Ammon's horn (tissue), 1 donor: ENCODE data around the gene TMTC2.
"Not testable (repeated sequence)": the region's sequence is repeated elsewhere in the genome, so short reads cannot be mapped to it uniquely, and the experiment has no call there.

Experiments
- DNase-seq: peaks from one replicate; pipeline ENCODE4 v3.0.0-alpha.2; 2016; ENCODE audit warnings: low spot score

The TMTC2 gene

DNA sequence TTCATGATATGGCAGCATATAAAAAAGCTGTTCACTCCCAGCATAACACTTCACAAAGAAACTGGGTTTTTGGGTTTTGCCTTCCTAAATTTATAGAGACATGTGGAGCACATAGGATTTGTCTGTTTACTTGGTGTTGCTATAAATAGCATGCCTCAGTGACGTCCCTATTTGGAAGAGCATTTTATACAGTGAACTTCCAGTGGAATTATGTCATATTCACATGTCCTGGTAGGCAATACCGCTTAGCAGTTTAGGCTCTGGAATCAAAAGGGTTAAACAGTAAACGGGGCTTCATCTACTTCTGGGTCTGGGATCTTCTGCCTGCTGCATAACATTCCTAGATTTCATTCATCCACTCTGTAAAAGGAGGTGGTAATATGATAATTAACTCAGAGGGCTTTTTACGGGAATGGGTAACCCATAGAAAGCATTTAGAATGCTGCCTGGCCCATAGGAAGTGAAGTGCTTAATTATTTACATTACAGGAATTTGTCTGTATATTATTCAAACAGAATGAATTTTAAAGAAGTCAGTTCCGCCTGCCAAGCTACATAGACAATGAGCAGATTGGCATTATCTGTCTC is 396.1 kb downstream of the TMTC2 start:
- DNase-seq = no peak

DNA sequence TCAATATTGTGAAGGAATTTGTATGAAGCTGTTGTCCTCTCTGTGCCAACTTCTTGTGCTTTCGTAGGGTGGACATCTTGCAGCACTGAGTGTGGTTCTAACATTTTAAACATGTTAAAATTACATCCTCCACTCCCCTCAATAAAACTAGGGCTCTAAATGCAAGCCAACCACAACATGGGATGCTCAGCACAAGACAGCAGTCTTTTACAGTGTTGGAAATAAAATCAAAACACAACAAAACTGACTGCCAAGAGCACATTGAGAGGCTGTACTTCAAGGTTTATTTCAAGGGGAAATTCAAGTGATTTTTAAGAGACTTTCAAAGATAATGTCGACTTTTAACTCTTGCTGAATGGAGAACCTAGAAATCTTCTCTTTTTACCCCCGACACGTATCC is 396.9 kb downstream of the TMTC2 start:
- no peak for DNase-seq

GRCh38 chr12:83084516-83085234 is 398.0 kb downstream of the TMTC2 start:
- DNase-seq = no peak

GRCh38 chr12:83086023-83086422 is 399.3 kb downstream of the TMTC2 start:
- DNase-seq = no peak

GRCh38 chr12:83089575-83089974 is 402.9 kb downstream of the TMTC2 start:
- no peak for DNase-seq

GRCh38 chr12:83092129-83092528 is 405.4 kb downstream of the TMTC2 start:
- DNase-seq = peak; percentile 23

DNA sequence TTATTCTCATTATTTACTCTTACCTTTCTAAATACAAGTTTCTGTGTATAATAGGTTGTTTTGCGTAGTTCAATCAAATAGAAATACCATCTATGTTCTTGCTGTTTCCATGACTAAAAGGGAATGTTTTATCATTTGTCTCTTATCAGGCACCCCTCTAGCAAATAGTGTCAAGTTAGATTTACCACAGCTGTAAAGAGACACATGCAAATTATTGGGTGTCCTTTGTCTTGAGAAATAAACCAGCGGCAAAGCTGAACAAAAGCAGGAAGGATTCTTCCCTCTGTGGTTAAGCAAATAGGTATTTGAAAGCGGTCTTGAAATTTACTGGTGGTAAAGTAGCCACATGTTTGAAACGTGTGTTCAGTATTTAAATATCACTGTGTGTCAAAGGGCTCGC is 405.9 kb downstream of the TMTC2 start:
- DNase-seq = no peak

GRCh38 chr12:83093426-83093825 is 406.7 kb downstream of the TMTC2 start:
- DNase-seq = no peak

DNA sequence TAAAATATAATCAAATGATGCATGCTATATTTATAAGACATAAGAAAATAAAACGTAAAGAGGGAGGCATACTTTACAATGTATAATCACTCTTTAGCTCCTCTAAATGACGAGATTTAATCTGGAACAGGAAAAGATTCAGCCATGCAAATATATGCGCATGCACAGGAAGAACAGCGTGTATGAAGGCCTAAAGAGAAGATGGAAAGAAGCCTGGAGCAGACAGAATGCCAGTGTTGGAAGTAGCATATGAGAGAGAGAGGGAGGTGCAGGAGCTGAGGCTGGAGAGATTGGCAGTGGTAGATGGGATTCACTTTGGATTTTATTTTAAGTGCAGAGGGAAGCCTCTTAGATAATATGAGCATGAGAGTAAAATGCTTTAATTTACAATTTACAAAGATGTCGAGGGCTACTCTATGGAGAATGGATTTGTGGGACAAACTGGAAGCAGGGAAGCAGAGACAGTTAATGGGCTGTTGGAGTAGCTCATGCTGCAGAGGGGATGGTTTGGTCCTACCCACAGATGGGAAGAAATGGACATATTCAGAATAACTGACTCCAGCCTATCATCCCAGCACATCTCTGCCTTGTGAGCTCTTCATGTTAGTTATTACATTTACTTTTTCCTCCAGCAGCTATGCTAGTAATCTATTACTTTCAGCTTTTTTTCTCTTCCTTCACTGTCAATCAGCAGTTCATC is 411.1 kb downstream of the TMTC2 start:
- peak; percentile 34 for DNase-seq

GRCh38 chr12:83099436-83099835 is 412.7 kb downstream of the TMTC2 start:
- DNase-seq = no peak

DNA sequence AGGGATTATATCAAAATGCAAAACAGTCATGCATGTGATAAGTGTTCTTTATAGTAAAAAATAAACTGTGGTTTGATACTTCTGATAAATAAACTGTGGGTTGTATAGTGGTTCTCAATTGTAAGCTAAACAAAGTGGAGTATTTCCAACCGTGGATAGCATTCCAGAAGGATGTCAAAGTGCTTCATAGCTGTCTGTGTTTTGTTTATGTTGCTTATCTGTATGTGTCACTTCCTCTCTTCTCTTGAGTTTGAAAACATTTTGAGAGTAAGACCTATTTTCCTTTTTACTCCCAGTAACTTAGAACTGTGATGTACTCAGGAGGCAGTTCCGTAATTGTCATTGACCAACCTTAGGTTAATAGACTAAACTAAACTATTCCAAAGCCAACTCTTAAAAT is 415.8 kb downstream of the TMTC2 start:
- no peak for DNase-seq

- no peak for DNase-seq
Measured at GRCh38 chr12:83106873-83107272, 420.2 kb downstream of the TMTC2 start.

DNA sequence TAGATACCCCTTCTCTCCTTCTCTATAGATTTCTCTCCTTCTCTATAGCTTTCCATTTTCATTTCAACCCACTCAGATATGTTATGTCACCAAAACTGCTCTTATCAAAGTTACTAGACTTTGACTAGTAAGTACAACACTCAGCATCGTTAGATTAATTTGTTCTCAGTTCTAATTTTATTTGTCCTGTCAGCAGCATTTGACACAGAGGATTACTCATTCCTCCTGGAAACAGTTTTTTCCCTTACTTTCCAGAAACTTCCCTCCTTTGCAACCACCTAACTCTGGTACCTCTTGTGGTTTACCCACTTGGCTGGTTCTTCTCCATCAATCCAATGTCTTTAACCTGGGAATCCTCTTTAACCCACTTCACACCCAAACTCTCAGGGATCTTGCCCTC is 423.7 kb downstream of the TMTC2 start:
- DNase-seq = no peak

DNA sequence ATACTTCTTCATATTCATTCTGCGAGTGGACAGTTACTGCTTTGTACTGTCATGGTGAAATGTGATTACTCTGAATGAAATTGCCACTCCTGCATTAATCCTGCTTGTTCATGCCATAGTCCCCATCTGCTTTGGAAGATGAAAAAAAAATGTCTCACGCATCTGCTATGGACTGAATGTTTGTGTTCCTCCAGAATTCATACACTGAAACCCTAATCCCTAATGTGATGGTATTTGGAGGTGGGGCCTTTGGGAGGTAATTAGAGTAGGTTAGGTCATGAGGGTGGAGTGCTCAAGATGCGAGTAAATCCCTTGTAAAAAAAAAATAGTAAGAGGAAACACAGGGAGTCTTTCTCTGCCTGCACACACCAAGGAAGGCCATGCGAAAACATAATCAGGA is 427.2 kb downstream of the TMTC2 start:
- no peak for DNase-seq

GRCh38 chr12:83114966-83115365 is 428.3 kb downstream of the TMTC2 start:
- no peak for DNase-seq

- not testable (repeated sequence) for DNase-seq
Measured at GRCh38 chr12:83117926-83118325, 431.2 kb downstream of the TMTC2 start.

GRCh38 chr12:83121897-83122622 is 435.4 kb downstream of the TMTC2 start:
- peak; percentile 19 for DNase-seq

DNA sequence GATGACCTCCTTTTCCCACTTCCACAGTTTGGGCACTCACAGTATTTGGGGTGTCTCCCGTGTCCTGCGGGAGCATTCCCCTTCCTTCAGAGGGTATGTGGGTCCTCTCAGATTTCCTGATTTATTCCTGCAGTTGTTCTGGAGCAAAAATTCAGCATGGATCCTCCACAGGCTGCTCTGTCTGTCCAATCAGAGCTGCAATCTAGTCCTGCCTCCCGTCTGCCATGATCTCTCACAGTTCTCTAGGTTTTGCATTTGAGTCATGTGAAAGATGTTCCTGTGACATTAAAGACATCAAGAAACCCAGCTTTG is 435.9 kb downstream of the TMTC2 start:
- no peak for DNase-seq

GRCh38 chr12:83123039-83123438 is 436.3 kb downstream of the TMTC2 start:
- DNase-seq = peak; percentile 24

GRCh38 chr12:83128540-83128939 is 441.8 kb downstream of the TMTC2 start:
- DNase-seq = no peak

DNA sequence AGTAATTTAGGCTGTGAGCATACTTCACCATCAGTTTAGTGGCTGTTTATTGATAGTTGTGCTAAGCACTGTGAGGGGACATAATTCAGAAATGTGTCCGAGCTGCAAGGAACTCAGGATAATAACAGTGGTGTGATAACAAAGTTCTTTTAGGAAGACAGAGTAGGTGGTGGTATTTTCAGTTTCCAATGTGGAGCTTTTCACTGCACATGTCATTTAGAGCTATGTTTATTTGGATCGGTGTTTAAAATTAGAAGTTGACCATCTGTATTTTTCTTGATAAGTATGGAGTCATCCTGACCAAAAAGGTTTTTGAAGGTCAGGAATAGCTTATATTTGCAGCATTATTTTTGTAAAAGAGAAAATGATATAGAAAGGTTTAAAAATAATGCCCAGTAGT is 443.5 kb downstream of the TMTC2 start:
- DNase-seq = no peak

DNA sequence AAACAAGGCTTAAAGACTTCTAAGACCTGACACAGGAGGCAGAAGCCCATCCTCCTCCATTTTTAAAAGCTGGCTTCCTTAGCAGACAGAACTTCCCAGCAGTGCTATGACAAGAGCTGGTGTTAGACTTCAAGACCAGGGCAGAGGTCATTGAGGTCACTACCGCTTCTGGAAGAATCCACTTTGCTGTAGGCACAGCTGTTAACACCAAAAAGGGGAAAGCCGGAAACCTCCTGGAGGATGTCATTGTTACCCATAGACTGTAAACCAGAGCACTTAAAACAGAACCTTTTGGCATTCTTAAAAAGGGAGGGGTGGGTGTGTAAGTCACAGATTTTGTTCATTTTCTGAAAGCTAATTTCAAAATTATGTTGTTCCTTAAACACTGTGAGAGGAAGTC is 445.7 kb downstream of the TMTC2 start:
- DNase-seq = no peak

DNA sequence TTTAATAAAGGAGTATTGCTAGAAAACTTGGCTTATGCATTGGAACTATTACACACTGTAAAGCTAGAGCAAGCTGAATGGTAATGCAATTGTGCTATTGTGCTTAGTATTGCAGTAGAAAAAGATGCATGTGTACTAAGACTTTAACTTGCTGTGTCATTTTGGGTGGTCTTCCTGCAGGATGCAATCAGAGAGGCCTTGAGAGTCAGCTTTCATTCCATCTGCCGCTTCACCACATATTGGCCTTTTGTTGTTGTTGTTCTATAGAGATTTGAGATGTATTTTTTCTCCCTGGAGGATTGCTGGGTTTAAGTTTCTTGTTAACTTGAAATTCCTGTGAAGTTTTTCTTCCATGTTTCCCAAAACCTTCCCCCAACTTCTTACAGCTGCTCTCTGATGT is 449.7 kb downstream of the TMTC2 start:
- DNase-seq = no peak
